Spinal cord (tissue), 10 donors: Measurements from ENCODE around the gene SNRNP48. TPM values are rescaled to one million over a fixed set of nuclear protein-coding genes. Genes with fewer than 3 reads are reported as not detected.

Experiments used
- DNase-seq, 6 donors: peaks; one replicate each; pipeline versions ENCODE4 v3.0.0 to v3.0.0-alpha.2; 2013 to 2015; ENCODE audit warnings: low spot score in 6 of 6, low read depth in 4 of 6
- H3K27ac ChIP-seq: one replicate; pipeline ENCODE4 v1.5.1; 2013; ENCODE audit warnings: low read depth, low read length, control low read depth
- H3K27me3 ChIP-seq: one replicate; pipeline ENCODE4 v1.6.1; 2013; ENCODE audit warnings: low read length; ENCODE audit not compliant: control insufficient read depth, insufficient read depth
- H3K36me3 ChIP-seq: one replicate; pipeline ENCODE4 v1.6.1; 2013; ENCODE audit warnings: low read length; ENCODE audit not compliant: control insufficient read depth, insufficient read depth
- H3K4me1 ChIP-seq: one replicate; pipeline ENCODE4 v1.6.1; 2013; ENCODE audit warnings: low read length; ENCODE audit not compliant: control insufficient read depth, insufficient read depth
- H3K4me3 ChIP-seq: one replicate; pipeline ENCODE4 v1.5.1; 2013; ENCODE audit warnings: low read depth, low read length, control low read depth
- H3K9me3 ChIP-seq: one replicate; pipeline ENCODE4 v1.6.1; 2013; ENCODE audit warnings: low read length; ENCODE audit not compliant: control insufficient read depth, insufficient read depth
- WGBS: methylation state at CpG from one replicate; pipeline ENCODE4 v1.1.5; 2013; ENCODE audit warnings: missing lambda C conversion rate; ENCODE audit not compliant: insufficient coverage; 5-methylcytosine and 5-hydroxymethylcytosine counted together
- polyA plus RNA-seq, 2 donors: library from polyadenylated mRNA; unstranded; fragments of 120-200 nt; gene quantifications; one replicate each; pipeline ENCODE4 v1.2.1, GENCODE V29; 2013; ENCODE audit not compliant: insufficient read length in 2 of 2
- total RNA-seq, 2 donors: library from RNA; depleted of rRNA in 1 of 2; stranded (reverse); fragments of 120-200 nt in 1 of 2; fragments of >200 nt in 1 of 2; gene quantifications; one replicate each; pipeline versions ENCODE4 v1.2.3 to v1.2.4, GENCODE V29; 2013 to 2014
- donor health status: healthy.

Gene SNRNP48
- total and polyA plus RNA-seq, 4 donors, result 14.5 to 22.9 (median 16.2) TPM

DNA sequence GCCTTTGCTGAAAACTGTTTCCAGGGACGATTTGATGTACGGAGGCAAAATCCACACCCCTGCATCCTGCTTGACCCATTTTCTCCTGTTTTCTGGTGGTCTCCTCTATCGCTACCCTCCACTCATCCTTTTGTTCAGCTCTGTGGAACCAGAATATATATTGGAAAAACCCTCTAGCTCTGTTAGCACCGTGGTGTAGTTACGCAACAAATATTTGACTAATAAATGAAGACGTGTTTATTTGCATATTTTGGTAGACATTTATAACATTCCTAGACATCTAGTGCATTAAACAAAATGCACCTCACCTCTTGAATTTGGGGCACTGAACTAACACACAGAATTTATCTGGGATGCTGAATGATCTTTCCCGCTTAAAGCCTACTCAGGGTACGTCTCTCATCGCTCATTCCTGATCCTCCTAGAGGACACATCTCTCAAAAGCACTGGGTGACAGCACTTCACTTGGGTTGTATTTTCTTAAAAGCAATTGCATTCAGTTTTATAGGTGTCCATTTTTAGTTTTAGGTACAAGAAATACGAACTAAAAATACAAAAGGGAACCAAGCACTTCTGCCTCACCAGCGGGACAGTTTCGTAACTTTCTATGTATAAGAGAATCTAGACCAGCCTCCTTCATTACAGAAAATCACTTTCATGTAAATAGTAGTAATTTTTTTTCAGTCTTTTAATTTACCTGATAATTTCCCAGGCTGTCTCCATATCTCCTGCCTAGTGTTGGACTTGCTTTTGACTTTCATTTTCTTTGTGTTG lies 59.2 kb downstream of the SNRNP48 start:
- Histone ChIP-seq H3K4me1 (no peaks in the 10 kb centered on the region), H3K36me3 (no peaks in the 10 kb centered on the region), H3K9me3 (no peaks in the 10 kb centered on the region), H3K4me3 (no peak overlapping the region), H3K27me3 (peaks cover 3% of the 10 kb centered on the region), H3K27ac (no peak overlapping the region)
- DNase-seq, result no peak
- 90% methylated on average over 3 of the region's 12 CpGs for WGBS

DNA sequence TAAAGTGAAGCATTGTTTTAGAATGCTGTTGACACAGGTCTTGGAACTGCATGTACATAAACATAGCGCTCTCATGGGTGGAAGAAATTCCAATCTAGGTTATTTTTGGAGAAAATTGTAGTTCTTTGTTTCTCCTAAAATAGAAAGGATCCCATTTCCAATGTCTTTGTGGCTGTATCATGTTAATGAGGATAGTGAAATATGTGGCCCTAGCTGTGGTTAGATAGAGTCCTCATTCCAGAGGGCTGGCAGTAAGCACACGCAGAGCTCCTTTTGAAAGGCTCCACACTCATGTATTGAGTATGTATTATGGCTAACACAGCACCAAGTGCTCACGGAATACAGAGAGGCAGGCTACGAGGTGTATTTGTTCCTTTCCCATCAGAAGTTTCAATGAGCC lies 60.9 kb downstream of the SNRNP48 start:
- H3K36me3 ChIP-seq, result no peaks in the 10 kb centered on the region
- H3K27ac ChIP-seq, result no peak overlapping the region
- H3K4me3 ChIP-seq, result no peak overlapping the region
- no peaks in the 10 kb centered on the region for H3K4me1 ChIP-seq
- no peaks in the 10 kb centered on the region for H3K9me3 ChIP-seq
- DNase-seq, result no peak
- peaks cover 3% of the 10 kb centered on the region for H3K27me3 ChIP-seq
- no CpG with 5 or more reads among the region's 4 CpGs for WGBS

DNA sequence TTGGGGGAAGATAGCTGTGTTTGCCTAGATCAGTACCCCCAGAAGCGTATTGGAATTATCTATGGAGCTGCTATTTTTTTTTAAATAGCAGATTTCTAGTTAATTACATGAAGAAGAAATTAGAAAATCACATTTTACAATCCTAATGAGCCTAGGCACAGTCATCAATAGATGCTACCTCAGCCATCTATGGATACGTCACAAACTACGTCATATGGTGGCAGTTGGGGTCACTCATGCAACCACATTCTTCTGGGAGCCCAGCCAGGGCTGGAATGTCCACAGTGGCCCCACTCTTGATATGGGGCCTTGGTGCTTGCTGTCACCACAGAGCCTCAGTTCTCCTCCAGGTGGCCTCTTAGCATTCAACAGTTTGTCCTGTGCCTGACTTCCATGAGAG lies 63.0 kb downstream of the SNRNP48 start:
- Histone ChIP-seq H3K9me3 (no peaks in the 10 kb centered on the region), H3K27me3 (no peaks in the 10 kb centered on the region), H3K27ac (no peak overlapping the region), H3K4me3 (no peak overlapping the region), H3K36me3 (no peaks in the 10 kb centered on the region), H3K4me1 (no peaks in the 10 kb centered on the region)
- DNase-seq, result no peak
- WGBS, result 95% methylated on average over 2 of the region's 3 CpGs

DNA sequence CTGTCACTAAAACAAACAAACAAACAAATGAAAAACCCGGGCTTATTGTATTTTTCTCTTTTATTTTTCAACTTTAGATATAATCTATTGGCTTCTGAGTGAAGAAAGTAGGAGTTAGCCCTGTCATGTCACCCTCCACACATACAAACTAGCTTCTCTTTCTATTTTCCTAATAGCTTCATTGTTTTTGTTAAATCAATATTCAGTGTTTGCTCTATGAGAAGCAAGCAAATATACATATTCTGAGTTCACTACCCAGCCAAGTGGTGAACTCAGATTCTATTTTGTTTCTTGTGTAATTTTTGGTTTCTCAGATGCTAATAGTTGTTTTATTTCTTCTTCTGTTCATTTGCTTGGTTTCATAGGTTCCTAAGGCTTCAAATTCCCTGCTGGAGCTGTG lies 66.4 kb downstream of the SNRNP48 start:
- H3K4me1 ChIP-seq, result no peaks in the 10 kb centered on the region
- no peaks in the 10 kb centered on the region for H3K36me3 ChIP-seq
- no peaks in the 10 kb centered on the region for H3K9me3 ChIP-seq
- DNase-seq, result no peak
- H3K4me3 ChIP-seq, result no peak overlapping the region
- H3K27ac ChIP-seq, result no peak overlapping the region
- no peaks in the 10 kb centered on the region for H3K27me3 ChIP-seq
- WGBS, result no CpG with 5 or more reads among the region's 1 CpG

DNA sequence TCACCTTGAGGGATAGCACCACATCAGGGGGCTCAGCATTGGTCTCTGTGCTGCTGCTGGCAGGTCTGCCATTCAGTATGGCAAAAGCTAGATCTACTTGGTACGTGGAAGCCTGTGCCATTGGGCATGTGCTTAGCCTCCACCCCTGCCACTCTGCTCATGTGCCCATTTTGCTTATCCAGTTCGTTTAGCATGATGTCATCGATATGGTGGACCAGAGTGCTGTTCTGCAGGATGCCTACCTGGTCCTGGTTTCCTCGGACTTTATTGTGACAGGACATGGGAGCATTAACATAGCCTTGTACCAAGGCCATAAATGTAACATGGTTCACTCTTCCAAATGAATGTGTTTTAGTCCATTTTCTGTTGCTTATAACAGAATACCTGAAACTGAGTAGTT lies 68.5 kb downstream of the SNRNP48 start:
- H3K4me3 ChIP-seq, result no peak overlapping the region
- H3K9me3 ChIP-seq, result no peaks in the 10 kb centered on the region
- H3K27me3 ChIP-seq, result no peaks in the 10 kb centered on the region
- no peaks in the 10 kb centered on the region for H3K4me1 ChIP-seq
- DNase-seq, result no peak
- no peak overlapping the region for H3K27ac ChIP-seq
- H3K36me3 ChIP-seq, result no peaks in the 10 kb centered on the region
- 96% methylated on average over 3 of the region's 4 CpGs for WGBS

DNA sequence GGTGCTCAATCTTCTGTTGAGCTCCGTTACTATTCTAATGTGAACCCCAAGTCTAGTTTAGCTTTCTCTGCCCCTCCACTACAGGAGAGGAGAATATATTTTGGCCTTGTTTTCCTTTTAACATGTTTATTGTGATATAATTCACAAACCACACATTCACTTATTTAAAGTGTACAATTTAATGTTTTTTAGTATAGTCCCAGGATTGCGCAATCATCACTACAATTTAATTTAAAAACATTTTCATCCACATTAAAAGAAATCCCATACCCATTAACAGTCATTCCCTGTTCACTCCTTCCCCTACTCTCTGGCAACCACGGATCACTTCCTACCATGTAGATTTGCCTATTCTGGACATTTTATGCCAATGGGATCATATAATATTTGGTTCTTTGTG lies 71.4 kb downstream of the SNRNP48 start:
- Histone ChIP-seq H3K4me3 (no peak overlapping the region), H3K27ac (no peak overlapping the region), H3K36me3 (no peaks in the 10 kb centered on the region), H3K4me1 (no peaks in the 10 kb centered on the region), H3K9me3 (peaks cover 1% of the 10 kb centered on the region), H3K27me3 (no peaks in the 10 kb centered on the region)
- DNase-seq, result no peak
- WGBS, result no CpG with 5 or more reads among the region's 3 CpGs

Other genes with a start within 250 kb of the SNRNP48 start
- gene CAGE1, start 200.5 kb upstream of the SNRNP48 start, total RNA-seq, result under 1 TPM; 0.10 to 0.17 TPM
- not detected for gene CAGE1, start 200.5 kb upstream of the SNRNP48 start, polyA plus RNA-seq
- gene RIOK1, start 200.4 kb upstream of the SNRNP48 start, total RNA-seq, result 10 to 100 TPM; 30.0 to 36.6 TPM
- 10 to 100 TPM; 26.3 to 30.6 TPM for gene RIOK1, start 200.4 kb upstream of the SNRNP48 start, polyA plus RNA-seq
- 100 to 1,000 TPM in 1 of 2 donors, 10 to 100 TPM in 1; 76.9 to 270 TPM for gene DSP, start 48.5 kb upstream of the SNRNP48 start, total RNA-seq
- 10 to 100 TPM in 1 of 2 donors, 1 to 10 TPM in 1; 8.4 to 39.1 TPM for gene DSP, start 48.5 kb upstream of the SNRNP48 start, polyA plus RNA-seq
- gene BMP6, start 135.9 kb downstream of the SNRNP48 start, total RNA-seq, result 10 to 100 TPM; 29.6 to 93.3 TPM
- gene BMP6, start 135.9 kb downstream of the SNRNP48 start, polyA plus RNA-seq, result 10 to 100 TPM; 13.6 to 18.6 TPM